WTC11 (cell line): ENCODE data around the gene HHIPL1. TPM values are rescaled to one million over a fixed set of nuclear protein-coding genes. Genes with fewer than 3 reads are reported as not detected.

Experiments used
- ATAC-seq: fragments of 200-7000 bp; cut with Tn5 transposase; 2 replicates; pipeline ENCODE4 v1.10.0; 2021; ENCODE audit warnings: mild to moderate bottlenecking, moderate library complexity
- CTCF ChIA-PET: fragments of 300-600 bp; sonication (Branson Sonifier 250); formaldehyde crosslinking; loops from one replicate; lab custom pipeline; 2021; ENCODE audit warnings: antibody characterized with exemption; lab: Charles Lee
- POLR2A ChIA-PET: fragments of 350-600 bp; sonication (Branson Sonifier 250); formaldehyde crosslinking; loops from one replicate; lab custom pipeline; 2021; ENCODE audit warnings: antibody characterized with exemption; lab: Charles Lee
- DNase-seq: peaks from one replicate; pipeline ENCODE4 v3.0.0; 2021; ENCODE audit warnings: low spot score
- H3K27ac Mint-ChIP-seq: 2 replicates; pipeline ENCODE4 v1.8.0; 2021; ENCODE audit warnings: mixed read lengths
- H3K27me3 Mint-ChIP-seq: 2 replicates; pipeline ENCODE4 v1.8.0; 2021; ENCODE audit warnings: low read depth, mild to moderate bottlenecking, moderate library complexity, mixed read lengths
- H3K36me3 Mint-ChIP-seq: 2 replicates; pipeline ENCODE4 v1.8.0; 2021; ENCODE audit warnings: mixed read lengths
- H3K4me1 Mint-ChIP-seq: 2 replicates; pipeline ENCODE4 v1.8.0; 2022; ENCODE audit warnings: mixed read lengths
- H3K4me3 Mint-ChIP-seq: 2 replicates; pipeline ENCODE4 v1.8.0; 2021; ENCODE audit warnings: mild to moderate bottlenecking, moderate library complexity, mixed read lengths
- H3K9me3 Mint-ChIP-seq: 2 replicates; pipeline ENCODE4 v1.8.0; 2021; ENCODE audit warnings: mixed read lengths
- CREM ChIP-seq: sonication (generic); formaldehyde crosslinking; IDR thresholded peaks from 2 replicates; pipeline ENCODE4 v1.8.1; 2022; ENCODE audit warnings: mild to moderate bottlenecking, missing genetic modification reagents, moderate library complexity
- EMX1 ChIP-seq: fragments of 250-450 bp; sonication (Bioruptor Pico); IDR thresholded peaks from 2 replicates; pipeline ENCODE4 v1.8.0; 2021; ENCODE audit warnings: mild to moderate bottlenecking
- MYBL2 ChIP-seq: sonication (generic); formaldehyde crosslinking; IDR thresholded peaks from 2 replicates; pipeline ENCODE4 v1.8.1; 2023; ENCODE audit warnings: mild to moderate bottlenecking, moderate library complexity, missing genetic modification reagents
- NFATC4 ChIP-seq: fragments of 250-450 bp; sonication (Bioruptor Pico); IDR thresholded peaks from 2 replicates; pipeline ENCODE4 v1.9.0; 2021; ENCODE audit warnings: mild to moderate bottlenecking
- NFE2L1 ChIP-seq: sonication (generic); formaldehyde crosslinking; IDR thresholded peaks from 2 replicates; pipeline ENCODE4 v1.8.1; 2023; ENCODE audit warnings: missing genetic modification reagents
- NR1H2 ChIP-seq: sonication (generic); formaldehyde crosslinking; IDR thresholded peaks from 2 replicates; pipeline ENCODE4 v1.9.0; 2021; ENCODE audit warnings: mild to moderate bottlenecking, moderate library complexity, missing genetic modification reagents
- NR3C1 ChIP-seq: sonication (generic); formaldehyde crosslinking; conservative IDR thresholded peaks from 2 replicates; pipeline ENCODE4 v1.8.1; 2023; ENCODE audit warnings: low read depth, mild to moderate bottlenecking, missing genetic modification reagents
- OVOL2 ChIP-seq: fragments of 250-450 bp; sonication (Bioruptor Pico); IDR thresholded peaks from 2 replicates; pipeline ENCODE4 v1.9.0; 2021; ENCODE audit warnings: mild to moderate bottlenecking, borderline replicate concordance
- SMAD4 ChIP-seq: sonication (generic); formaldehyde crosslinking; IDR thresholded peaks from 2 replicates; pipeline ENCODE4 v1.8.0; 2022; ENCODE audit warnings: mild to moderate bottlenecking, missing genetic modification reagents
- TP53 ChIP-seq: sonication (generic); formaldehyde crosslinking; IDR thresholded peaks from 2 replicates; pipeline ENCODE4 v1.8.1; 2023; ENCODE audit warnings: mild to moderate bottlenecking, missing genetic modification reagents
- ZNF317 ChIP-seq: sonication (generic); formaldehyde crosslinking; IDR thresholded peaks from 2 replicates; pipeline ENCODE4 v1.8.1; 2023; ENCODE audit warnings: low read depth, mild to moderate bottlenecking, moderate library complexity, missing genetic modification reagents, borderline replicate concordance
- total RNA-seq: library from RNA; stranded (reverse); gene quantifications from 3 replicates; pipeline ENCODE4 v1.2.3, GENCODE V29; 2021
- TF ChIP-seq, protein P1 (sequence below): sonication (generic); formaldehyde crosslinking; IDR thresholded peaks from 2 replicates; pipeline ENCODE4 v1.8.1; 2023; ENCODE audit warnings: mild to moderate bottlenecking, missing genetic modification reagents
- TF ChIP-seq, protein P2 (sequence below): sonication (generic); formaldehyde crosslinking; IDR thresholded peaks from 2 replicates; pipeline ENCODE4 v1.8.1; 2023; ENCODE audit warnings: mild to moderate bottlenecking, missing genetic modification reagents, borderline replicate concordance
- TF ChIP-seq, protein P3 (sequence below): sonication (generic); formaldehyde crosslinking; IDR thresholded peaks from 2 replicates; pipeline ENCODE4 v1.8.1; 2022; ENCODE audit warnings: mild to moderate bottlenecking, moderate library complexity, missing genetic modification reagents
- TF ChIP-seq, protein P4 (sequence below): sonication (generic); formaldehyde crosslinking; IDR thresholded peaks from 2 replicates; pipeline ENCODE4 v1.8.1; 2023; ENCODE audit warnings: mild to moderate bottlenecking, missing genetic modification reagents, moderate library complexity
- TF ChIP-seq, protein P5 (sequence below): sonication (generic); formaldehyde crosslinking; IDR thresholded peaks from 2 replicates; pipeline ENCODE4 v1.8.0; 2022; ENCODE audit warnings: mild to moderate bottlenecking, missing genetic modification reagents
- TF ChIP-seq, protein P6 (sequence below): fragments of 250-450 bp; sonication (Bioruptor Pico); IDR thresholded peaks from 2 replicates; pipeline ENCODE4 v1.9.0; 2021; ENCODE audit warnings: mild to moderate bottlenecking
- TF ChIP-seq, protein P7 (sequence below): fragments of 250-450 bp; sonication (Bioruptor Pico); IDR thresholded peaks from 2 replicates; pipeline ENCODE4 v1.9.0; 2021; ENCODE audit warnings: moderate library complexity, mild to moderate bottlenecking, inconsistent platforms, borderline replicate concordance

Gene HHIPL1
- total RNA-seq, 1 experiment from 2014 or later: 1.5 TPM

DNA sequence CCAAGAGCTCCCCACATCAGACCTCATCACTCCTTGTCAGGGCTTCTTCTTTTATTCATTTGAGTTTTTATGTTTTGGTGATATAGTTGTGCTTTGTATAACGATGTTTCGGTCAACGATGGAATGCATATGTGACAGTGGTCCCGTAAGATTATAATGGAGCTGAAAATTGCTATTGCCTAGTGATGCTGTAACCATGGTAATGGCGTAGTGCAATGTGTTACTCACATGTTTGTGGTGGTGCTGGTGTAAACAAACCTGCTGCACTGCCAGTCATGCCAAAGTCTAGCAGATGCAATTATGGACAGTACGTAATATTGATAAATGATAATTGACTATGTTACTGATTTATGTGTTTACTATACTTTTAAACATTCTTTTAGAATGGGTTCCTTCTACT, 55.5 kb downstream of the HHIPL1 start (continued):
- TF ChIP-seq, protein P1, sequence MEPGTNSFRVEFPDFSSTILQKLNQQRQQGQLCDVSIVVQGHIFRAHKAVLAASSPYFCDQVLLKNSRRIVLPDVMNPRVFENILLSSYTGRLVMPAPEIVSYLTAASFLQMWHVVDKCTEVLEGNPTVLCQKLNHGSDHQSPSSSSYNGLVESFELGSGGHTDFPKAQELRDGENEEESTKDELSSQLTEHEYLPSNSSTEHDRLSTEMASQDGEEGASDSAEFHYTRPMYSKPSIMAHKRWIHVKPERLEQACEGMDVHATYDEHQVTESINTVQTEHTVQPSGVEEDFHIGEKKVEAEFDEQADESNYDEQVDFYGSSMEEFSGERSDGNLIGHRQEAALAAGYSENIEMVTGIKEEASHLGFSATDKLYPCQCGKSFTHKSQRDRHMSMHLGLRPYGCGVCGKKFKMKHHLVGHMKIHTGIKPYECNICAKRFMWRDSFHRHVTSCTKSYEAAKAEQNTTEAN: no peak
- no peak for TF ChIP-seq OVOL2 (CRISPR knock-in tag)
- TF ChIP-seq, protein P2, sequence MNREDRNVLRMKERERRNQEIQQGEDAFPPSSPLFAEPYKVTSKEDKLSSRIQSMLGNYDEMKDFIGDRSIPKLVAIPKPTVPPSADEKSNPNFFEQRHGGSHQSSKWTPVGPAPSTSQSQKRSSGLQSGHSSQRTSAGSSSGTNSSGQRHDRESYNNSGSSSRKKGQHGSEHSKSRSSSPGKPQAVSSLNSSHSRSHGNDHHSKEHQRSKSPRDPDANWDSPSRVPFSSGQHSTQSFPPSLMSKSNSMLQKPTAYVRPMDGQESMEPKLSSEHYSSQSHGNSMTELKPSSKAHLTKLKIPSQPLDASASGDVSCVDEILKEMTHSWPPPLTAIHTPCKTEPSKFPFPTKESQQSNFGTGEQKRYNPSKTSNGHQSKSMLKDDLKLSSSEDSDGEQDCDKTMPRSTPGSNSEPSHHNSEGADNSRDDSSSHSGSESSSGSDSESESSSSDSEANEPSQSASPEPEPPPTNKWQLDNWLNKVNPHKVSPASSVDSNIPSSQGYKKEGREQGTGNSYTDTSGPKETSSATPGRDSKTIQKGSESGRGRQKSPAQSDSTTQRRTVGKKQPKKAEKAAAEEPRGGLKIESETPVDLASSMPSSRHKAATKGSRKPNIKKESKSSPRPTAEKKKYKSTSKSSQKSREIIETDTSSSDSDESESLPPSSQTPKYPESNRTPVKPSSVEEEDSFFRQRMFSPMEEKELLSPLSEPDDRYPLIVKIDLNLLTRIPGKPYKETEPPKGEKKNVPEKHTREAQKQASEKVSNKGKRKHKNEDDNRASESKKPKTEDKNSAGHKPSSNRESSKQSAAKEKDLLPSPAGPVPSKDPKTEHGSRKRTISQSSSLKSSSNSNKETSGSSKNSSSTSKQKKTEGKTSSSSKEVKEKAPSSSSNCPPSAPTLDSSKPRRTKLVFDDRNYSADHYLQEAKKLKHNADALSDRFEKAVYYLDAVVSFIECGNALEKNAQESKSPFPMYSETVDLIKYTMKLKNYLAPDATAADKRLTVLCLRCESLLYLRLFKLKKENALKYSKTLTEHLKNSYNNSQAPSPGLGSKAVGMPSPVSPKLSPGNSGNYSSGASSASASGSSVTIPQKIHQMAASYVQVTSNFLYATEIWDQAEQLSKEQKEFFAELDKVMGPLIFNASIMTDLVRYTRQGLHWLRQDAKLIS (CRISPR knock-in tag): no peak
- TF ChIP-seq NR1H2 (CRISPR knock-in tag): no peak
- no peak for TF ChIP-seq EMX1 (CRISPR knock-in tag)
- TF ChIP-seq, protein P3, sequence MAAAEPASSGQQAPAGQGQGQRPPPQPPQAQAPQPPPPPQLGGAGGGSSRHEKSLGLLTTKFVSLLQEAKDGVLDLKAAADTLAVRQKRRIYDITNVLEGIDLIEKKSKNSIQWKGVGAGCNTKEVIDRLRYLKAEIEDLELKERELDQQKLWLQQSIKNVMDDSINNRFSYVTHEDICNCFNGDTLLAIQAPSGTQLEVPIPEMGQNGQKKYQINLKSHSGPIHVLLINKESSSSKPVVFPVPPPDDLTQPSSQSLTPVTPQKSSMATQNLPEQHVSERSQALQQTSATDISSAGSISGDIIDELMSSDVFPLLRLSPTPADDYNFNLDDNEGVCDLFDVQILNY (CRISPR knock-in tag): no peak
- no peak for TF ChIP-seq ZNF317 (CRISPR knock-in tag)
- no peak for TF ChIP-seq NR3C1 (CRISPR knock-in tag)
- TF ChIP-seq MYBL2: no peak

DNA sequence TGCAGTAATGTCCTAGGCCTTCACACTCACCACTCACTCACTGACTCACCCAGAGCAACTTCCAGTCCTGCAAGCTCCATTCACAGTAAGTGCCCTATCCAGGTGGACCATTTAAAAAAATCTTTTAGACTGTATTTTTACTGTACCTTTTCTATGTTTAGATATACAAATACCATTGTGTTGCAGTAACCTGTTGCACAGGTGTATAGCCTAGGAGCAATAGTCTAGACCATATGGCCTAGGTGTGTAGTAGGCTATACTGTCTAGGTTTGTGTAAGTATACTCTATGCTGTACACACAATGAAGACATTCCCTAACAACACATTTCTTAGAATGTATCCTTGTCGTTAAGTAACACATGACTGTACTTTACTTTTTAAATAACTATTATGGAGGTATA, 56.3 kb downstream of the HHIPL1 start:
- Mint-ChIP-seq H3K4me3 (no peak overlapping the region), H3K4me1 (no peaks in the 10 kb centered on the region), H3K27me3 (peaks cover 3% of the 10 kb centered on the region; the same call in 1 of the 2 replicates), H3K36me3 (peaks cover 22% of the 10 kb centered on the region), H3K9me3 (peaks cover 27% of the 10 kb centered on the region), H3K27ac (no peak overlapping the region)
- ATAC-seq (no peak), DNase-seq (no peak)
- TF ChIP-seq CREM: no peak
- no peak for TF ChIP-seq NFE2L1 (CRISPR knock-in tag)
- TF ChIP-seq NFATC4 (CRISPR knock-in tag): no peak
- TF ChIP-seq, protein P4, sequence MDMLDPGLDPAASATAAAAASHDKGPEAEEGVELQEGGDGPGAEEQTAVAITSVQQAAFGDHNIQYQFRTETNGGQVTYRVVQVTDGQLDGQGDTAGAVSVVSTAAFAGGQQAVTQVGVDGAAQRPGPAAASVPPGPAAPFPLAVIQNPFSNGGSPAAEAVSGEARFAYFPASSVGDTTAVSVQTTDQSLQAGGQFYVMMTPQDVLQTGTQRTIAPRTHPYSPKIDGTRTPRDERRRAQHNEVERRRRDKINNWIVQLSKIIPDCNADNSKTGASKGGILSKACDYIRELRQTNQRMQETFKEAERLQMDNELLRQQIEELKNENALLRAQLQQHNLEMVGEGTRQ (CRISPR knock-in tag): no peak
- TF ChIP-seq, protein P5, sequence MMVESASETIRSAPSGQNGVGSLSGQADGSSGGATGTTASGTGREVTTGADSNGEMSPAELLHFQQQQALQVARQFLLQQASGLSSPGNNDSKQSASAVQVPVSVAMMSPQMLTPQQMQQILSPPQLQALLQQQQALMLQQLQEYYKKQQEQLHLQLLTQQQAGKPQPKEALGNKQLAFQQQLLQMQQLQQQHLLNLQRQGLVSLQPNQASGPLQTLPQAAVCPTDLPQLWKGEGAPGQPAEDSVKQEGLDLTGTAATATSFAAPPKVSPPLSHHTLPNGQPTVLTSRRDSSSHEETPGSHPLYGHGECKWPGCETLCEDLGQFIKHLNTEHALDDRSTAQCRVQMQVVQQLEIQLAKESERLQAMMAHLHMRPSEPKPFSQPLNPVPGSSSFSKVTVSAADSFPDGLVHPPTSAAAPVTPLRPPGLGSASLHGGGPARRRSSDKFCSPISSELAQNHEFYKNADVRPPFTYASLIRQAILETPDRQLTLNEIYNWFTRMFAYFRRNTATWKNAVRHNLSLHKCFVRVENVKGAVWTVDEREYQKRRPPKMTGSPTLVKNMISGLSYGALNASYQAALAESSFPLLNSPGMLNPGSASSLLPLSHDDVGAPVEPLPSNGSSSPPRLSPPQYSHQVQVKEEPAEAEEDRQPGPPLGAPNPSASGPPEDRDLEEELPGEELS (CRISPR knock-in tag): no peak
- TF ChIP-seq EMX1 (CRISPR knock-in tag): no peak
- TF ChIP-seq, protein P6, sequence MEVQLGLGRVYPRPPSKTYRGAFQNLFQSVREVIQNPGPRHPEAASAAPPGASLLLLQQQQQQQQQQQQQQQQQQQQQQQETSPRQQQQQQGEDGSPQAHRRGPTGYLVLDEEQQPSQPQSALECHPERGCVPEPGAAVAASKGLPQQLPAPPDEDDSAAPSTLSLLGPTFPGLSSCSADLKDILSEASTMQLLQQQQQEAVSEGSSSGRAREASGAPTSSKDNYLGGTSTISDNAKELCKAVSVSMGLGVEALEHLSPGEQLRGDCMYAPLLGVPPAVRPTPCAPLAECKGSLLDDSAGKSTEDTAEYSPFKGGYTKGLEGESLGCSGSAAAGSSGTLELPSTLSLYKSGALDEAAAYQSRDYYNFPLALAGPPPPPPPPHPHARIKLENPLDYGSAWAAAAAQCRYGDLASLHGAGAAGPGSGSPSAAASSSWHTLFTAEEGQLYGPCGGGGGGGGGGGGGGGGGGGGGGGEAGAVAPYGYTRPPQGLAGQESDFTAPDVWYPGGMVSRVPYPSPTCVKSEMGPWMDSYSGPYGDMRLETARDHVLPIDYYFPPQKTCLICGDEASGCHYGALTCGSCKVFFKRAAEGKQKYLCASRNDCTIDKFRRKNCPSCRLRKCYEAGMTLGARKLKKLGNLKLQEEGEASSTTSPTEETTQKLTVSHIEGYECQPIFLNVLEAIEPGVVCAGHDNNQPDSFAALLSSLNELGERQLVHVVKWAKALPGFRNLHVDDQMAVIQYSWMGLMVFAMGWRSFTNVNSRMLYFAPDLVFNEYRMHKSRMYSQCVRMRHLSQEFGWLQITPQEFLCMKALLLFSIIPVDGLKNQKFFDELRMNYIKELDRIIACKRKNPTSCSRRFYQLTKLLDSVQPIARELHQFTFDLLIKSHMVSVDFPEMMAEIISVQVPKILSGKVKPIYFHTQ (CRISPR knock-in tag): no peak
- TF ChIP-seq TP53 (CRISPR knock-in tag): no peak
- TF ChIP-seq, protein P7, sequence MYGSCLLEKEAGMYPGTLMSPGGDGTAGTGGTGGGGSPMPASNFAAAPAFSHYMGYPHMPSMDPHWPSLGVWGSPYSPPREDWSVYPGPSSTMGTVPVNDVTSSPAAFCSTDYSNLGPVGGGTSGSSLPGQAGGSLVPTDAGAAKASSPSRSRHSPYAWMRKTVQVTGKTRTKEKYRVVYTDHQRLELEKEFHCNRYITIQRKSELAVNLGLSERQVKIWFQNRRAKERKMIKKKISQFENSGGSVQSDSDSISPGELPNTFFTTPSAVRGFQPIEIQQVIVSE (CRISPR knock-in tag): no peak
- no peak for TF ChIP-seq SMAD4 (CRISPR knock-in tag)
- ChIA-PET POLR2A (no interaction called here), CTCF (interaction anchor here (1.0 kb wide), 1 partner anchor 14 kb away, joined by 3 read pairs; no protein-coding TSS in a partner anchor)
